HepG2 (cell line): Measurements from ENCODE around the gene ZPR1. TPM values are rescaled to one million over a fixed set of nuclear protein-coding genes. Genes with fewer than 3 reads are reported as not detected.

Experiments
- ATAC-seq: fragments of 200-7000 bp; cut with Tn5 transposase; 3 replicates; pipeline ENCODE4 v1.9.1; 2020; ENCODE audit warnings: mild to moderate bottlenecking, moderate library complexity
- BruUV-seq: library from RNA; stranded (reverse); fragments of 400-500 nt; replicated peaks from 2 replicates; lab custom pipeline; 2021; lab: Mats Ljungman, UMichigan
- CTCF ChIA-PET: fragments of 300-600 bp; formaldehyde crosslinking; extraction: SDS; loops from one replicate; lab custom pipeline; 2021; ENCODE audit warnings: low total read pairs, inconsistent platforms, low intra/inter-chr PET ratio; lab: Yijun Ruan, JAX
- POLR2A ChIA-PET: fragments of 350-600 bp; sonication (Branson Sonifier 250); formaldehyde crosslinking; loops from one replicate; lab custom pipeline; 2020; ENCODE audit warnings: antibody characterized with exemption, inconsistent platforms; lab: Yijun Ruan, JAX
- DNase-seq: peaks from one replicate; pipeline ENCODE4 v3.0.0-alpha.2; 2015; ENCODE audit warnings: low spot score
- FAIRE-seq: peaks from 3 replicates; lab custom pipeline; 2011; peaks lifted over from hg19 to GRCh38; lab: Jason Lieb, UNC
- H2AFZ ChIP-seq: one replicate; pipeline ENCODE4 v1.6.1; 2011; ENCODE audit warnings: low read length, inconsistent platforms
- H3K27ac ChIP-seq: fragments of 300-600 bp; 3 replicates; pipeline ENCODE4 v1.8.0; 2011; ENCODE audit warnings: mixed run types, mild to moderate bottlenecking, mixed read lengths, low read length, inconsistent platforms; ENCODE audit not compliant: insufficient read depth; ENCODE audit errors: extremely low read length
- H3K27me3 ChIP-seq, 2 experiments: fragments of 200-600 bp in 1 of 2; 2 replicates in 1 of 2; 3 replicates in 1 of 2; pipeline versions ENCODE4 v1.6.0 to v1.8.0; 2011; ENCODE audit warnings: low read length in 2 of 2, mild to moderate bottlenecking in 2 of 2, moderate library complexity in 2 of 2, inconsistent platforms in 1 of 2; ENCODE audit not compliant: insufficient read depth in 2 of 2, control insufficient read depth in 1 of 2
- H3K36me3 ChIP-seq, 2 experiments: fragments of 200-600 bp in 1 of 2; replicated peaks in 1 of 2; 2 replicates in 1 of 2; 3 replicates in 1 of 2; pipeline versions ENCODE4 v1.5.1 to v1.8.0; 2011; ENCODE audit warnings: low read length in 2 of 2, inconsistent platforms in 1 of 2; ENCODE audit not compliant: insufficient read depth in 2 of 2, control insufficient read depth in 1 of 2
- H3K4me1 ChIP-seq: 2 replicates; pipeline ENCODE4 v1.5.1; 2012; ENCODE audit warnings: low read length, inconsistent platforms; ENCODE audit not compliant: insufficient read depth
- H3K4me2 ChIP-seq: 2 replicates; pipeline ENCODE4 v1.6.0; 2011; ENCODE audit warnings: low read depth, low read length, inconsistent platforms
- H3K4me3 ChIP-seq, 3 experiments: fragments of 200-600 bp in 1 of 3; sonication (generic), shearing (Covaris generic) in 1 of 3; replicated peaks in 1 of 3; 2 replicates each; pipeline ENCODE4 v1.5.1; 2011 to 2016; ENCODE audit warnings: low read length in 3 of 3, inconsistent platforms in 2 of 3, low read depth in 2 of 3, mild to moderate bottlenecking in 2 of 3, control low read depth in 1 of 3, mixed read lengths in 1 of 3; ENCODE audit not compliant: insufficient read depth in 1 of 3
- H3K79me2 ChIP-seq: one replicate; pipeline ENCODE4 v1.6.1; 2011; ENCODE audit warnings: low read length, inconsistent platforms; ENCODE audit not compliant: insufficient read depth
- H3K9ac ChIP-seq: 2 replicates; pipeline ENCODE4 v1.6.0; 2011; ENCODE audit warnings: mild to moderate bottlenecking, low read depth, low read length, inconsistent platforms; ENCODE audit not compliant: insufficient read depth
- H3K9me3 ChIP-seq: 2 replicates; pipeline ENCODE4 v1.5.1; 2012; ENCODE audit warnings: mild to moderate bottlenecking, low read length
- H4K20me1 ChIP-seq: 2 replicates; pipeline ENCODE4 v1.6.0; 2011; ENCODE audit warnings: inconsistent platforms, mild to moderate bottlenecking, low read length, moderate library complexity; ENCODE audit not compliant: insufficient read depth
- ATM ChIP-seq: fragments of 450-650 bp; IDR thresholded peaks from 2 replicates; pipeline ENCODE4 v1.7.1; 2017; ENCODE audit warnings: mild to moderate bottlenecking, borderline replicate concordance
- NKX3-1 ChIP-seq: sonication (generic); formaldehyde crosslinking; IDR thresholded peaks from 2 replicates; pipeline ENCODE4 v1.5.0; 2020; ENCODE audit warnings: missing genetic modification reagents
- PHF20 ChIP-seq: sonication (generic); formaldehyde crosslinking; IDR thresholded peaks from 2 replicates; pipeline ENCODE4 v1.5.0; 2020; ENCODE audit warnings: mild to moderate bottlenecking, missing genetic modification reagents
- RAD21 ChIP-seq: fragments of 450-650 bp; formaldehyde crosslinking; IDR thresholded peaks from 2 replicates; pipeline ENCODE4 v1.5.0; 2020; ENCODE audit warnings: mild to moderate bottlenecking
- ZBED4 ChIP-seq: sonication (generic); formaldehyde crosslinking; IDR thresholded peaks from 2 replicates; pipeline ENCODE4 v1.4.0; 2020; ENCODE audit warnings: missing genetic modification reagents, borderline replicate concordance
- ZFP37 ChIP-seq: sonication (generic); formaldehyde crosslinking; IDR thresholded peaks from 2 replicates; pipeline ENCODE4 v1.4.0; 2020; ENCODE audit warnings: missing genetic modification reagents, borderline replicate concordance
- ZNF260 ChIP-seq: sonication (generic); formaldehyde crosslinking; IDR thresholded peaks from 2 replicates; pipeline ENCODE4 v1.4.0; 2020; ENCODE audit warnings: missing genetic modification reagents, low read depth, mild to moderate bottlenecking, borderline replicate concordance
- ZSCAN21 ChIP-seq: sonication (generic); formaldehyde crosslinking; IDR thresholded peaks from 2 replicates; pipeline ENCODE4 v1.8.0; 2022; ENCODE audit warnings: mild to moderate bottlenecking, missing genetic modification reagents, moderate library complexity, borderline replicate concordance
- WGBS: methylation state at CpG from one replicate; pipeline ENCODE4 v1.1.6; 2017; ENCODE audit warnings: low lambda C conversion rate; 5-methylcytosine and 5-hydroxymethylcytosine counted together
- in situ Hi-C: cut with HindIII; loops from 2 replicates; pipeline ENCODE4 v1.10.0; 2017; ENCODE audit warnings: low pct_unique_long_range_greater_than_20kb; ENCODE audit not compliant: extremely low pct_ligation_motif_present
- intact Hi-C: fragments of 100-400 bp; cut with micrococcal nuclease; formaldehyde crosslinking; loops from one replicate; pipeline ENCODE4 v1.10.0; 2022; ENCODE audit not compliant: unreplicated experiment
- polyA plus RNA-seq, 8 experiments: library from polyadenylated mRNA; depleted of rRNA in 3 of 8; stranded (reverse) in 7 of 8; unstranded in 1 of 8; fragments of >200 nt; fragmentation: Illumina TruSeq in 4 of 8; extraction: Trizol in 4 of 8; gene quantifications; 2 replicates each; pipeline versions ENCODE4 v1.2.1 to v1.2.3, GENCODE V29; 2011 to 2016; ENCODE audit warnings: low read depth in 4 of 8, missing spikeins in 1 of 8, mixed read lengths in 1 of 8; ENCODE audit not compliant: insufficient read depth in 1 of 8
- total RNA-seq, 5 experiments: library from RNA; depleted of rRNA; stranded (reverse); fragments of >200 nt; fragmentation: Illumina TruSeq; extraction: Trizol; gene quantifications; 2 replicates each; pipeline ENCODE4 v1.2.3, GENCODE V29; 2016; ENCODE audit warnings: low read depth in 1 of 5
- TF ChIP-seq, protein P1 (sequence below): sonication (generic); formaldehyde crosslinking; IDR thresholded peaks from 2 replicates; pipeline ENCODE4 v1.9.0; 2022; ENCODE audit warnings: missing genetic modification reagents, mild to moderate bottlenecking, borderline replicate concordance
- TF ChIP-seq, protein P2 (sequence below): sonication (generic); formaldehyde crosslinking; IDR thresholded peaks from 2 replicates; pipeline ENCODE4 v1.4.0; 2020; ENCODE audit warnings: missing genetic modification reagents
- TF ChIP-seq, protein P3 (sequence below): sonication (generic); formaldehyde crosslinking; IDR thresholded peaks from 2 replicates; pipeline ENCODE4 v1.5.1; 2020; ENCODE audit warnings: mild to moderate bottlenecking, moderate library complexity, missing genetic modification reagents

Gene ZPR1
- total and polyA plus RNA-seq, 2 of the 13 experiments (the other 11 are each of a cell fraction or from before 2014, with no cell fraction given) = 40.0 to 79.3 TPM

DNA sequence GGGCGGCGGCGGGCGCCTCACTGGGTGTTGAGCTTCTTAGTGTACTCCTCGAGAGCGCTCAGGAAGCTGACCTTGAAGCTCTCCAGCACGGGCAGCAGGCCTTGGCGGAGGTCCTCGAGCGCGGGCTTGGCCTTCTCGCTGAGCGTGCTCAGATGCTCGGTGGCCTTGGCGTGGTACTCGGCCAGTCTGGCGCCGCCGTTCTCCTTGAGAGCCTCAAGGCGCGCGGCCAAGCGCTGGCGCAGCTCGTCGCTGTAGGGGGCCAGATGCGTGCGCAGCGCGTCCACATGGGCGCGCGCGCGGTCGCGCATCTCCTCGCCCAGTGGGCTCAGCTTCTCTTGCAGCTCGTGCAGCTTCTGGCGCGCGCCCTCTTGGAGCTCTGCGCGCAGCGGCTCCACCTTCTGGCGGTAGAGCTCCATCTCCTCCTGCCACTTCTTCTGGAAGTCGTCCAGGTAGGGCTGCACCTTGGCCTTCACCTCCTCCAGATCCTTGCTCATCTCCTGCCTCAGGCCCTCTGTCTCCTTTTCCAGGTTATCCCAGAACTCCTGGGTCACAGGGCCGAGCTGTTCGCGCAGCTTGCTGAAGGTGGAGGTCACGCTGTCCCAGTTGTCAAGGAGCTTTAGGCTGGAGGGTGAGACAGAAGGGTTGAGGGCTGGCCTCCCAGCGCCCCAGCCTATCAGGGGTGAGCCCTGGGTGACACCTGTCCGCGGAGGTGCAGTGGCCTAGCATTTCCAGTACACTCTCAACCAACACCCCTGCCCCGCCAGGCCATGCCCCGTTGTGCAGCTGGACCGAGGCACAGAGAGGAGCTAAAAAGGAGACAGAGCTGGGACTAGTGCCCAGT lies 48.2 kb upstream of the ZPR1 start:
- peaks cover 9% of the 10 kb centered on the region; the same call in 1 of the 2 replicates for H4K20me1 ChIP-seq
- in situ Hi-C loops (loop anchor here (5.0 kb wide), 1 partner anchor 44 kb away; the partner anchor contains the start of gene APOA5), intact Hi-C loops (no loop called here)
- peaks cover 87% of the 10 kb centered on the region for H3K4me1 ChIP-seq
- ChIA-PET POLR2A (interaction anchor here (0.6 to 18.4 kb wide), 21 partner anchors 10 to 309 kb away, joined by 3 to 1365 read pairs (median 12); partner anchors contain the start of genes APOA4, APOA5, APOC3 and BUD13), CTCF (interaction anchor here (2.2 kb wide), 1 partner anchor 44 kb away, joined by 23 read pairs; the partner anchor contains the start of gene APOA5)
- peak overlapping the region; percentile 92 for H3K4me2 ChIP-seq
- FAIRE-seq (no peak), DNase-seq (peak; percentile 61), ATAC-seq (peak; percentile 1; the same call in 2 of the 3 replicates)
- WGBS = under 1% methylated on average over 18 of the region's 57 CpGs
- peaks cover 39% of the 10 kb centered on the region for H3K79me2 ChIP-seq
- no peaks in the 10 kb centered on the region; a peak in 2 of 5 replicates for H3K36me3 ChIP-seq
- peak overlapping the region; percentile 96 for H3K9ac ChIP-seq
- H3K27ac ChIP-seq = peak overlapping the region; percentile 99
- TSS peak; percentile 89 for BruUV-seq
- no peaks in the 10 kb centered on the region for H3K9me3 ChIP-seq
- no peaks in the 10 kb centered on the region for H3K27me3 ChIP-seq
- H3K4me3 ChIP-seq = peak overlapping the region; percentile 75 to 95 (median 92)
- no peak overlapping the region for H2AFZ ChIP-seq
- TF ChIP-seq RAD21 (CRISPR knock-in tag) (peak; percentile 90), PHF20 (no peak; the same call in 1 of the 2 replicates), NKX3-1 (0 out of 2 replicates have a peak, but pooled peaks have one; percentile 38), ZFP37 (CRISPR knock-in tag) (0 out of 2 replicates have a peak, but pooled peaks have one; percentile 70), ZNF260 (CRISPR knock-in tag) (no peak), ATM (no peak), ZSCAN21 (CRISPR knock-in tag) (peak; percentile 83), ZBED4 (no peak)
- TF ChIP-seq, protein P1, sequence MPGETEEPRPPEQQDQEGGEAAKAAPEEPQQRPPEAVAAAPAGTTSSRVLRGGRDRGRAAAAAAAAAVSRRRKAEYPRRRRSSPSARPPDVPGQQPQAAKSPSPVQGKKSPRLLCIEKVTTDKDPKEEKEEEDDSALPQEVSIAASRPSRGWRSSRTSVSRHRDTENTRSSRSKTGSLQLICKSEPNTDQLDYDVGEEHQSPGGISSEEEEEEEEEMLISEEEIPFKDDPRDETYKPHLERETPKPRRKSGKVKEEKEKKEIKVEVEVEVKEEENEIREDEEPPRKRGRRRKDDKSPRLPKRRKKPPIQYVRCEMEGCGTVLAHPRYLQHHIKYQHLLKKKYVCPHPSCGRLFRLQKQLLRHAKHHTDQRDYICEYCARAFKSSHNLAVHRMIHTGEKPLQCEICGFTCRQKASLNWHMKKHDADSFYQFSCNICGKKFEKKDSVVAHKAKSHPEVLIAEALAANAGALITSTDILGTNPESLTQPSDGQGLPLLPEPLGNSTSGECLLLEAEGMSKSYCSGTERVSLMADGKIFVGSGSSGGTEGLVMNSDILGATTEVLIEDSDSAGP (CRISPR knock-in tag) = 0 out of 2 replicates have a peak, but pooled peaks have one; percentile 42
- TF ChIP-seq, protein P2, sequence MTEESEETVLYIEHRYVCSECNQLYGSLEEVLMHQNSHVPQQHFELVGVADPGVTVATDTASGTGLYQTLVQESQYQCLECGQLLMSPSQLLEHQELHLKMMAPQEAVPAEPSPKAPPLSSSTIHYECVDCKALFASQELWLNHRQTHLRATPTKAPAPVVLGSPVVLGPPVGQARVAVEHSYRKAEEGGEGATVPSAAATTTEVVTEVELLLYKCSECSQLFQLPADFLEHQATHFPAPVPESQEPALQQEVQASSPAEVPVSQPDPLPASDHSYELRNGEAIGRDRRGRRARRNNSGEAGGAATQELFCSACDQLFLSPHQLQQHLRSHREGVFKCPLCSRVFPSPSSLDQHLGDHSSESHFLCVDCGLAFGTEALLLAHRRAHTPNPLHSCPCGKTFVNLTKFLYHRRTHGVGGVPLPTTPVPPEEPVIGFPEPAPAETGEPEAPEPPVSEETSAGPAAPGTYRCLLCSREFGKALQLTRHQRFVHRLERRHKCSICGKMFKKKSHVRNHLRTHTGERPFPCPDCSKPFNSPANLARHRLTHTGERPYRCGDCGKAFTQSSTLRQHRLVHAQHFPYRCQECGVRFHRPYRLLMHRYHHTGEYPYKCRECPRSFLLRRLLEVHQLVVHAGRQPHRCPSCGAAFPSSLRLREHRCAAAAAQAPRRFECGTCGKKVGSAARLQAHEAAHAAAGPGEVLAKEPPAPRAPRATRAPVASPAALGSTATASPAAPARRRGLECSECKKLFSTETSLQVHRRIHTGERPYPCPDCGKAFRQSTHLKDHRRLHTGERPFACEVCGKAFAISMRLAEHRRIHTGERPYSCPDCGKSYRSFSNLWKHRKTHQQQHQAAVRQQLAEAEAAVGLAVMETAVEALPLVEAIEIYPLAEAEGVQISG (CRISPR knock-in tag) = no peak; the same call in 1 of the 2 replicates
- TF ChIP-seq, protein P3, sequence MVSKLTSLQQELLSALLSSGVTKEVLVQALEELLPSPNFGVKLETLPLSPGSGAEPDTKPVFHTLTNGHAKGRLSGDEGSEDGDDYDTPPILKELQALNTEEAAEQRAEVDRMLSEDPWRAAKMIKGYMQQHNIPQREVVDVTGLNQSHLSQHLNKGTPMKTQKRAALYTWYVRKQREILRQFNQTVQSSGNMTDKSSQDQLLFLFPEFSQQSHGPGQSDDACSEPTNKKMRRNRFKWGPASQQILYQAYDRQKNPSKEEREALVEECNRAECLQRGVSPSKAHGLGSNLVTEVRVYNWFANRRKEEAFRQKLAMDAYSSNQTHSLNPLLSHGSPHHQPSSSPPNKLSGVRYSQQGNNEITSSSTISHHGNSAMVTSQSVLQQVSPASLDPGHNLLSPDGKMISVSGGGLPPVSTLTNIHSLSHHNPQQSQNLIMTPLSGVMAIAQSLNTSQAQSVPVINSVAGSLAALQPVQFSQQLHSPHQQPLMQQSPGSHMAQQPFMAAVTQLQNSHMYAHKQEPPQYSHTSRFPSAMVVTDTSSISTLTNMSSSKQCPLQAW (CRISPR knock-in tag) = 0 out of 2 replicates have a peak, but pooled peaks have one; percentile 71
